ENCODE data around the gene GNAL. TPM values are rescaled to one million over a fixed set of nuclear protein-coding genes. Genes with fewer than 3 reads are reported as not detected.

The GNAL gene
- total RNA-seq, 1 experiment from 2014 or later, result 28.4 TPM

- H3K9me3 Mint-ChIP-seq (ENCODE audit: unreplicated experiment), result no peaks in the 10 kb centered on the region
- no peaks in the 10 kb centered on the region for H3K27me3 Mint-ChIP-seq (ENCODE audit: insufficient read depth, unreplicated experiment)
- no TSS peak for BruUV-seq (replicated peaks)
- H3K4me3 ChIP-seq (ENCODE audit: low read depth, low read length), result no peak overlapping the region
- no peak overlapping the region for H3K27ac Mint-ChIP-seq (ENCODE audit: unreplicated experiment)
- ChIA-PET CTCF (no interaction called here), POLR2A (no interaction called here)
- TF ChIP-seq, protein P1, sequence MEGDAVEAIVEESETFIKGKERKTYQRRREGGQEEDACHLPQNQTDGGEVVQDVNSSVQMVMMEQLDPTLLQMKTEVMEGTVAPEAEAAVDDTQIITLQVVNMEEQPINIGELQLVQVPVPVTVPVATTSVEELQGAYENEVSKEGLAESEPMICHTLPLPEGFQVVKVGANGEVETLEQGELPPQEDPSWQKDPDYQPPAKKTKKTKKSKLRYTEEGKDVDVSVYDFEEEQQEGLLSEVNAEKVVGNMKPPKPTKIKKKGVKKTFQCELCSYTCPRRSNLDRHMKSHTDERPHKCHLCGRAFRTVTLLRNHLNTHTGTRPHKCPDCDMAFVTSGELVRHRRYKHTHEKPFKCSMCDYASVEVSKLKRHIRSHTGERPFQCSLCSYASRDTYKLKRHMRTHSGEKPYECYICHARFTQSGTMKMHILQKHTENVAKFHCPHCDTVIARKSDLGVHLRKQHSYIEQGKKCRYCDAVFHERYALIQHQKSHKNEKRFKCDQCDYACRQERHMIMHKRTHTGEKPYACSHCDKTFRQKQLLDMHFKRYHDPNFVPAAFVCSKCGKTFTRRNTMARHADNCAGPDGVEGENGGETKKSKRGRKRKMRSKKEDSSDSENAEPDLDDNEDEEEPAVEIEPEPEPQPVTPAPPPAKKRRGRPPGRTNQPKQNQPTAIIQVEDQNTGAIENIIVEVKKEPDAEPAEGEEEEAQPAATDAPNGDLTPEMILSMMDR (IDR thresholded peaks at IDR 0.05; ENCODE audit: insufficient read depth in 1 of 2, low read depth in 1 of 2, low read length in 1 of 2, severe bottlenecking in 1 of 2, unreplicated experiment in 1 of 2), result no peak
- no peaks in the 10 kb centered on the region for H3K9me3 ChIP-seq
- H3K4me3 Mint-ChIP-seq (ENCODE audit: unreplicated experiment), result no peak overlapping the region
- H3K4me1 Mint-ChIP-seq (ENCODE audit: low read depth, unreplicated experiment), result peaks cover 7% of the 10 kb centered on the region
- peaks cover 10% of the 10 kb centered on the region; the same call in 1 of the 2 replicates for H3K4me1 ChIP-seq
- intact Hi-C loops (cut with micrococcal nuclease; ENCODE audit: unreplicated experiment), result loop anchor here (2.0 kb wide), 1 partner anchor 121 kb away; no protein-coding TSS in a partner anchor
- H3K36me3 ChIP-seq (ENCODE audit: control insufficient read depth, insufficient read depth, low read length), result no peaks in the 10 kb centered on the region; the same call in 1 of the 2 replicates
- DNase-seq, result no peak
- no peaks in the 10 kb centered on the region for H3K27me3 ChIP-seq (replicated peaks; ENCODE audit: control insufficient read depth, insufficient read depth, low read length)
- H3K36me3 Mint-ChIP-seq (ENCODE audit: insufficient read depth, unreplicated experiment), result peaks cover 9% of the 10 kb centered on the region
Observed at GRCh38 chr18:11873670-11874340, 184.7 kb downstream of the GNAL start.

- no peaks in the 10 kb centered on the region for H3K9me3 Mint-ChIP-seq (ENCODE audit: unreplicated experiment)
- no peak for DNase-seq
- no peak overlapping the region for H3K27ac Mint-ChIP-seq (ENCODE audit: unreplicated experiment)
- H3K36me3 Mint-ChIP-seq (ENCODE audit: insufficient read depth, unreplicated experiment), result peaks cover 9% of the 10 kb centered on the region
- intact Hi-C loops (cut with micrococcal nuclease; ENCODE audit: unreplicated experiment), result no loop called here
- peaks cover 7% of the 10 kb centered on the region for H3K4me1 Mint-ChIP-seq (ENCODE audit: low read depth, unreplicated experiment)
- Histone ChIP-seq H3K27me3 (replicated peaks; ENCODE audit: control insufficient read depth, insufficient read depth, low read length) (no peaks in the 10 kb centered on the region), H3K9me3 (no peaks in the 10 kb centered on the region), H3K4me1 (peaks cover 10% of the 10 kb centered on the region; the same call in 1 of the 2 replicates), H3K36me3 (ENCODE audit: control insufficient read depth, insufficient read depth, low read length) (no peaks in the 10 kb centered on the region; the same call in 1 of the 2 replicates), H3K4me3 (ENCODE audit: low read depth, low read length) (no peak overlapping the region)
- no peaks in the 10 kb centered on the region for H3K27me3 Mint-ChIP-seq (ENCODE audit: insufficient read depth, unreplicated experiment)
- TF ChIP-seq, protein P1 (IDR thresholded peaks at IDR 0.05; ENCODE audit: insufficient read depth in 1 of 2, low read depth in 1 of 2, low read length in 1 of 2, severe bottlenecking in 1 of 2, unreplicated experiment in 1 of 2), result no peak
- POLR2A ChIA-PET, result no interaction called here
- no peak overlapping the region for H3K4me3 Mint-ChIP-seq (ENCODE audit: unreplicated experiment)
- no TSS peak for BruUV-seq (replicated peaks)
- CTCF ChIA-PET, result no interaction called here
Observed at GRCh38 chr18:11874676-11875075, 185.6 kb downstream of the GNAL start.

DNA sequence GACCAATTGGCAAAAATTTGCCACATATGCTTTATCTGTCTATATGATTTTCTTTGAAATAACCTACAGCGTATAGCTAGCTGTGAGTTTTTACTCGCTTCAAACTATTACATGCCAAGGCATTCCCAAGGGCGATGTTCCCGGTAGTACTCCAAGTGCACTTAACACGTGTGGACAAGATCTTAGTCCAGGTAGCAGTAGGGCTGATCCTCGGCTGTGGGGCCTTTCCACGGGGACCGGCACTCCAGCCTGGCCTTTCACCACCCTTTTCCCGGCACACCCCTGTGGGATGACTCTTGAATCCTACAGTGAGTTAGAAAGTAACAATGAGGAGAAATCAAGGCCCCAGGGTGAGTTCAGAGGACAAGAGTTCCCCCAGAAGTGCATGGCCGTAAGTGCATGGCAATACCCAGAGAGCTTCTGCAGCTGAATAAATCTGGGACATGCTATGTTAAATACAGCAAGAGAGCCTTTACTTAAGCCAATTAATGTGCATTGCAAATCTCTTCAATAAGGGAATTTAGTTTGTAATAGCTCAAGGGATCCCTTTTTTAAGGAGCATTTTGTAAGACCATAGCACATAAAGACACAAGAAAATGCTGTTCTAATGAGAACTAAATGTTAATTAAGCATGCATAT, 188.6 kb downstream of the GNAL start:
- H3K27me3 Mint-ChIP-seq (ENCODE audit: insufficient read depth, unreplicated experiment), result no peaks in the 10 kb centered on the region
- H3K4me3 ChIP-seq (ENCODE audit: low read depth, low read length), result no peak overlapping the region
- ChIA-PET CTCF (no interaction called here), POLR2A (no interaction called here)
- DNase-seq, result no peak
- intact Hi-C loops (cut with micrococcal nuclease; ENCODE audit: unreplicated experiment), result no loop called here
- no peaks in the 10 kb centered on the region; the same call in 1 of the 2 replicates for H3K36me3 ChIP-seq (ENCODE audit: control insufficient read depth, insufficient read depth, low read length)
- peaks cover 20% of the 10 kb centered on the region for H3K4me1 ChIP-seq
- no peak overlapping the region for H3K27ac Mint-ChIP-seq (ENCODE audit: unreplicated experiment)
- no peaks in the 10 kb centered on the region for H3K27me3 ChIP-seq (replicated peaks; ENCODE audit: control insufficient read depth, insufficient read depth, low read length)
- peaks cover 23% of the 10 kb centered on the region for H3K4me1 Mint-ChIP-seq (ENCODE audit: low read depth, unreplicated experiment)
- no peaks in the 10 kb centered on the region for H3K9me3 ChIP-seq
- no peaks in the 10 kb centered on the region for H3K9me3 Mint-ChIP-seq (ENCODE audit: unreplicated experiment)
- no TSS peak for BruUV-seq (replicated peaks)
- peaks cover 27% of the 10 kb centered on the region for H3K36me3 Mint-ChIP-seq (ENCODE audit: insufficient read depth, unreplicated experiment)
- TF ChIP-seq, protein P1 (IDR thresholded peaks at IDR 0.05; ENCODE audit: insufficient read depth in 1 of 2, low read depth in 1 of 2, low read length in 1 of 2, severe bottlenecking in 1 of 2, unreplicated experiment in 1 of 2), result no peak
- no peak overlapping the region for H3K4me3 Mint-ChIP-seq (ENCODE audit: unreplicated experiment)

Data from Caco-2 (cell line).